Uterus (tissue), 2 donors: ENCODE data around the gene TMEM45A.

Experiments used
- POLR2A ChIP-seq, 2 donors: fragments of 450-650 bp; IDR thresholded peaks; one replicate each; pipeline ENCODE4 v1.6.1; 2016; ENCODE audit warnings: antibody characterized with exemption in 2 of 2, mild to moderate bottlenecking in 1 of 2, moderate library complexity in 1 of 2
- TF ChIP-seq, protein P1 (sequence below), 4 experiments: fragments of 200-600 bp in 2 of 4; fragments of 450-650 bp in 2 of 4; sonication (generic) in 2 of 4; IDR thresholded peaks; one replicate each; pipeline ENCODE4 v1.5.1; 2016 to 2019; ENCODE audit warnings: antibody characterized with exemption in 4 of 4, mild to moderate bottlenecking in 2 of 4, moderate library complexity in 1 of 4

DNA sequence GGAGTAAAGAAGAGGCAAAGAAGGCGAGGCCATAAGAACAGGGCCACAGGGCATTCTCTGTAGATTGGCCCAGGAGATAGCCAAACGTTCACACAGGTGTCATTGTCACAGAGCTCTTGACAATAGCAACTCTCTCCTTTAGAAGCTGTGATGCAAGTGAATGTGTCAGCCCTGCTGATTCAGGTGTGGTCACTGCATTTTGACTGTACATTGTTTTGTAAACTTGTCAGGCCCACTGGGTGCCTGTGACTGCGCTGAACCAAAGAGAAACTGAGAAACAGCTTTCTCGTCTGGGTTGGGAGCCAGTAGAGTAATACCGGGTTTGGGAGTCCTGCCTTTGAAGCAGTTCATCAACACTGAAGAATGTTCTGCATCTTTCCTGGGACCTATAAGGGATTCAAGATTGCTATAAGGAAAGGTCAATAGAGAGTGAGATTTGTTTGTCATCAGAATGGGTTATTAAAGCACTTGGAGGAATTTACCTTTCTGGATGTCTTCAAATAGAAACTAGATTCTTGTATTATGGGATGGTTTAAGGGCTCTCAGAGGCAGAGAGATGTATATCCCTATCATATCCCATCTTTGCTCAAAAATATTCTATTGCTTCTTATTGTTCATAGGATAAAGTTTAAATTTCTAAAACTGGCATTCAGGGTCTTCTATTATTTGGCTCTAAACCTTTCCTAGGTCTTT, 45.4 kb downstream of the TMEM45A start:
- TF ChIP-seq, protein P1, sequence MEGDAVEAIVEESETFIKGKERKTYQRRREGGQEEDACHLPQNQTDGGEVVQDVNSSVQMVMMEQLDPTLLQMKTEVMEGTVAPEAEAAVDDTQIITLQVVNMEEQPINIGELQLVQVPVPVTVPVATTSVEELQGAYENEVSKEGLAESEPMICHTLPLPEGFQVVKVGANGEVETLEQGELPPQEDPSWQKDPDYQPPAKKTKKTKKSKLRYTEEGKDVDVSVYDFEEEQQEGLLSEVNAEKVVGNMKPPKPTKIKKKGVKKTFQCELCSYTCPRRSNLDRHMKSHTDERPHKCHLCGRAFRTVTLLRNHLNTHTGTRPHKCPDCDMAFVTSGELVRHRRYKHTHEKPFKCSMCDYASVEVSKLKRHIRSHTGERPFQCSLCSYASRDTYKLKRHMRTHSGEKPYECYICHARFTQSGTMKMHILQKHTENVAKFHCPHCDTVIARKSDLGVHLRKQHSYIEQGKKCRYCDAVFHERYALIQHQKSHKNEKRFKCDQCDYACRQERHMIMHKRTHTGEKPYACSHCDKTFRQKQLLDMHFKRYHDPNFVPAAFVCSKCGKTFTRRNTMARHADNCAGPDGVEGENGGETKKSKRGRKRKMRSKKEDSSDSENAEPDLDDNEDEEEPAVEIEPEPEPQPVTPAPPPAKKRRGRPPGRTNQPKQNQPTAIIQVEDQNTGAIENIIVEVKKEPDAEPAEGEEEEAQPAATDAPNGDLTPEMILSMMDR (IDR thresholded peaks at IDR 0.05) = no peak
- TF ChIP-seq POLR2A (IDR thresholded peaks at IDR 0.05) = no peak
